Nephron progenitor cell (in vitro differentiated cells): Measurements from ENCODE around the gene SASH1.

Experiments
- DNase-seq: peaks from one replicate; pipeline ENCODE4 v3.0.0; 2021
- H3K27ac Mint-ChIP-seq: 2 replicates; pipeline ENCODE4 v1.8.0; 2021; ENCODE audit warnings: mild to moderate bottlenecking, moderate library complexity, mixed read lengths
- H3K27me3 Mint-ChIP-seq: 2 replicates; pipeline ENCODE4 v1.8.0; 2021; ENCODE audit warnings: mild to moderate bottlenecking, low read depth, mixed read lengths; ENCODE audit not compliant: poor library complexity
- H3K36me3 Mint-ChIP-seq: 2 replicates; pipeline ENCODE4 v1.8.0; 2021; ENCODE audit warnings: low read depth, mixed read lengths
- H3K4me1 Mint-ChIP-seq: 2 replicates; pipeline ENCODE4 v1.8.0; 2021; ENCODE audit warnings: mixed read lengths
- H3K4me3 Mint-ChIP-seq: 2 replicates; pipeline ENCODE4 v1.8.0; 2021; ENCODE audit warnings: mild to moderate bottlenecking, moderate library complexity, mixed read lengths
- H3K9me3 Mint-ChIP-seq: 2 replicates; pipeline ENCODE4 v1.8.0; 2021; ENCODE audit warnings: mild to moderate bottlenecking, moderate library complexity, mixed read lengths
- CTCF ChIP-seq: fragments of 200-600 bp; sonication (generic); IDR thresholded peaks from 2 replicates; pipeline ENCODE4 v1.5.0; 2021; ENCODE audit warnings: antibody characterized with exemption

The SASH1 gene

GRCh38 chr6:148345176-148345575, 2.5 kb downstream of the SASH1 start:
- Mint-ChIP-seq H3K4me3 (peak overlapping the region; percentile 56), H3K36me3 (peaks cover 15% of the 10 kb centered on the region), H3K4me1 (peaks cover 65% of the 10 kb centered on the region), H3K27ac (peak overlapping the region; percentile 82), H3K9me3 (peaks cover 4% of the 10 kb centered on the region), H3K27me3 (no peaks in the 10 kb centered on the region)
- DNase-seq: no peak
- TF ChIP-seq CTCF: no peak

GRCh38 chr6:148345578-148345977, 2.9 kb downstream of the SASH1 start:
- H3K36me3 Mint-ChIP-seq: peaks cover 18% of the 10 kb centered on the region
- peak overlapping the region; percentile 82 for H3K27ac Mint-ChIP-seq
- peak overlapping the region; percentile 56 for H3K4me3 Mint-ChIP-seq
- no peak for DNase-seq
- peaks cover 65% of the 10 kb centered on the region for H3K4me1 Mint-ChIP-seq
- H3K9me3 Mint-ChIP-seq: peaks cover 4% of the 10 kb centered on the region
- H3K27me3 Mint-ChIP-seq: no peaks in the 10 kb centered on the region
- no peak for TF ChIP-seq CTCF

GRCh38 chr6:148346681-148347440, 4.2 kb downstream of the SASH1 start:
- Mint-ChIP-seq H3K36me3 (peaks cover 18% of the 10 kb centered on the region), H3K27ac (peak overlapping the region; percentile 52), H3K27me3 (no peaks in the 10 kb centered on the region), H3K4me3 (peak overlapping the region; percentile 56), H3K9me3 (peaks cover 4% of the 10 kb centered on the region), H3K4me1 (peaks cover 66% of the 10 kb centered on the region)
- no peak for TF ChIP-seq CTCF
- DNase-seq: no peak

GRCh38 chr6:148347441-148348054, 4.9 kb downstream of the SASH1 start:
- TF ChIP-seq CTCF: no peak
- Mint-ChIP-seq H3K4me1 (peaks cover 62% of the 10 kb centered on the region), H3K36me3 (peaks cover 18% of the 10 kb centered on the region), H3K27me3 (no peaks in the 10 kb centered on the region), H3K27ac (peak overlapping the region; percentile 52), H3K4me3 (peak overlapping the region; percentile 39), H3K9me3 (peaks cover 4% of the 10 kb centered on the region)
- DNase-seq: no peak

GRCh38 chr6:148348335-148348734, 5.7 kb downstream of the SASH1 start:
- TF ChIP-seq CTCF: no peak
- Mint-ChIP-seq H3K36me3 (peaks cover 18% of the 10 kb centered on the region), H3K9me3 (peaks cover 4% of the 10 kb centered on the region), H3K4me1 (peaks cover 62% of the 10 kb centered on the region), H3K4me3 (no peak overlapping the region), H3K27me3 (no peaks in the 10 kb centered on the region), H3K27ac (peak overlapping the region; percentile 44)
- DNase-seq: no peak

- Mint-ChIP-seq H3K27me3 (no peaks in the 10 kb centered on the region), H3K4me3 (no peak overlapping the region), H3K9me3 (peaks cover 4% of the 10 kb centered on the region), H3K36me3 (peaks cover 18% of the 10 kb centered on the region), H3K4me1 (peaks cover 58% of the 10 kb centered on the region), H3K27ac (peak overlapping the region; percentile 66)
- no peak for DNase-seq
- TF ChIP-seq CTCF: no peak
These were observed 6.1 kb downstream of the SASH1 start for GRCh38 chr6:148348778-148349177.
